NCI-H2227 treated with DMSO at 0.1 percent for 48 hours (cell line): ENCODE results near the gene IQCH.

Source experiments
- DNase-seq: peaks from one replicate; lab custom pipeline; 2025; lab: John Stamatoyannopoulos, UW

IQCH gene

DNA sequence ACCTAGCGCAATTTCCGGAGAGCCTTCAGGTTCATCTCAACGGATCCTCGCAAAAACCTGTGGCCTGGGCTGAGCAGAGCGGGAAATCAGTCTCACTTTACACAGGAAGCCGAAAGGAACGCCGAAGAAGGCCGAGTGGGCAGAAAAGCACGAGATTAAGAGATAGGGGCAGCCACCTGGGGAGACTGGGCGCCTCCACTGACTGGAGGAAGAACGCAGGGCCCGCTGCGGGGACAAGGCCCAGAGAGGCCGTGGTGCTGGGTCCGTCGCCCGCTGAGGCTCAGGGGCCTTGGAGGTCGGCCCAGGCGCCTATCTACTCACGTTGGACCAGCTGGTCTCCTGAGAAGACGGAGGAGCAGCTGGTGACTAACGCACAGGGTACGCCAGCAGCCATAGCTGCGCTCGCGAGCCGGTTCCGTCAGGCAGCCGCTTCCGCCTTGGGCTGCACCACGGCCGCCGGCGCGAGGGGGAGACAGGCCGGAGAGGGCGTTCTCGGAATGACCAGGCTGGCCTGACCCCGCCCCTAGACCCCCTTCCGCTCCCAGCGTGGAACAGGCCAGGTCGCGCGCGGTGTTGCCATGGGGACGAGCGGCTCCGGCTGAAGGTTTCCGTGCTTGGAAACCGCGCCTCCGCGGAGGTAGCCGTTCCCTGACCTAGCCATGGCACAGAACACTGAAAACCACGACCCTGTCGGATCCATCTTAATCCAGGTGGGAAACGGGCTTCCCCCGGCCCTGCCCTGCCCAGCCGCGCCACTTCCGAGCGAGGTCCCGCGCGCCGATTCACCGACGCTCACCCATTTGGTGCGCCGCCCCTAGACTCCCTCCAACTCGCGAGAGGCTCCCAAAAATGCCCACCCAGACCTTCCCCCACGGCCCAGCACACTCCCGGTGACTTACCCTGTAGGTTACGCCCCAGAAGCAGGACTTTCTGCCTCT is at the start of gene IQCH, which contains the start of gene AAGAB:
Gene IQCH, plus strand, starts transcription at position 549 of the 938 bp plus-strand sequence. Its CDS starts 111 bp downstream, at position 660.
Gene AAGAB, minus strand, starts transcription at position 424 of the 938 bp plus-strand sequence. Its CDS starts 30 bp downstream, at position 394.
- peak; percentile 88 for DNase-seq

DNA sequence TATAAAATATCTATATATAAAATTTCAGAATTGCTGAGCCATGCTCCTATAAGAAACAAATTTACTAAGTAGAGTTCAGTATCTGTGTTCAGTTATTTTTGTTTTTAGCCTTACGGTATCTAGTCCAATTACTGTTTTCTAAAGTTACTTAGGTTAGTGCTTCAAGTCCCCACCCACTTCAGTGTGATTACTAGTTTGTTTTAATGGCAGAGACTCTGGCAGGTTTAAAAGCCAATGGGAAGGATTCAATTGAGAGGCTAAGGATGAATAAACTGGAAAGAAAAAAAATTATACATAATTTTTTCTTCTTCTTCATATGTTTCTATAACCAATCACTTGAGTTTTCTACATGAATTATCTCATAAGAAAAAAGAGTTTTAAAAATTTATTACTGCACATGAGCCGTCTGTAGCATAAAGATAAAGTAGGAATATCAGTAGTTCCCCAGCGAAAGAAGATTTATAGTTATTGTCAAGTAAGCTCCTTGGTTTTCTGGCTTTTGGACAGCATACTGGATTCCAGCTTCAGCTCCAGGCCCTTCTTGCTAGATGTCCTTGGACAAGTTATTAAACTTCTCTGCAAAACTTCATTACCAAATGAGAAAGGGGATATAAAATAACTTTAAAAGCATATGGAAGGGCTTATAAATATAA is 46.9 kb upstream of the IQCH start:
- DNase-seq: no peak

DNA sequence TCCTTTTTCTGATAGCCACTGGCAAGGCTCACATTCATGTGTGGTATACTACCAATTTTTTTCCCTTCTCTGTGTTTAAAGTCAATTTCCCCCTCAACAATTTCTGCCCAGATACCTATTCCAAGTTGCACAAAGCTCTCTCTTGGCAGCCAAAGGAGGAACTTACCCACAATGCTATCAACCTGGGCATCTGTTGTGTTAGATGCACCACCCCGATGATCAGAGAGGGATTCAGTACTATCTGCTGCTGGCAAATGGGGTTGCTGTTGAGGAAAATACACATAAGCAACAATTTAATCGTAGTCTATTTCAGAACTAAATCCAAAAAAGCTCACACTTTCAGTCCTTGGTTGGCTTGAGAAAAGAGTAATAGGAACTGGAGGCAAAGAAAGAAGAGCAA is 46.2 kb upstream of the IQCH start:
- DNase-seq: no peak

DNA sequence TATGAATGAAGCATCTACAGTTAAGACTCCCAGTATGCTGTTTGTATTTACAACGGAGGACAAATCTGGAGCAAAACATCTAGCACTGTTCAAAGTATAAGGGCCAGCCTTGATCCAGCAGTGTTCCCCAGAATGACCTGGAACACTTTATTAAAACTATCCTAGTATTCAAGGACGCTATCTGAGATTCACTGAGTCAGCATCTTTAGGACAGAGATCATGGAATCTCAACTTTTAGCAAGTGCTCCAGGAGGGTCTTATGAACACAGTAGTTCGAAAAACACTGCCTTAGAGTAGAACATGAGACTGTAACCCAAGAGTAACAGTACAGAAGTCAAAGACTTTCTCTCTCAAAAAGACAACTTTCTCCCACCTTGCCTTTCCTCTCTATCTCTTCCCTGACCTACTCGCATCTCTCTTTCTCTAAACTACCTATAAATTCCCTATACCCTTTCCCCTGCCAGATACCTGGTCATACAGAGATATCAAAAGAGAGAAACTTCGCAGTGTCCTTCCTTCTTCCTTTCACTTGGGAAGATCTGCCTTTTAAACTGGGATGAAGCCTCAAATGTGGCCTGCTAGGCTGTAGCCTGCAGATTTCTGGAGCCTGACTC is 43.9 kb upstream of the IQCH start:
- DNase-seq: no peak

DNA sequence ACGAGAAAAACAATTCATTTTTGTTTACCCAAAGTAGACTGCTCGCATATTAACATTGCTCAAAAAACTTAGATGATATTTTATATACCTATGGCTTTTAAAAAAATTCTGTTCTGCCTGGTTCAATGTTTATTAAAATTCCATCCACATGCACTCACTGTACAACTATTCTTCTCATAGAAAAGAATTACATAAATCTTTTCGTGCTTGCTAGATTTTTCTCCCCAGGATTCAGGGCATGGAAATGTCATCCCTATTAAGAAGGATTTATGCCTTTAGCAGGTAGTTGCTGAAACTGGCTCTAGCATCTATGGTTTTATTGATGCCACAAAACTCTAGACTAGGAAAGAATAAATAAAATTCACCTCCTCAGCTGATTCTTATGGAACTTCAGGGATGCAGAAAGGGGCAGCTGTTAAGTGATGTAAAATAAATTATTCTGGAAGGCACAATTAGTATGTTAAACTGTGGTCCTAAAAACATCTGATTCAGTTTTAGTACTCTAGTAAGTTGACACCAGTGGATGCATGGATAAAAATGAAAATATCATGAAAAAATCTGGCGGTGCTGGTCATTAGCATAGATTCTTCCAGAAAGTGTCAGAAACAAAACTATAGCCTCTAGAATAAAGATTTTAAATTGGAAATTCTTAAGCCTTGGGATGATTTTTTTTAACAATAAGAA is 41.8 kb upstream of the IQCH start:
- DNase-seq: no peak

DNA sequence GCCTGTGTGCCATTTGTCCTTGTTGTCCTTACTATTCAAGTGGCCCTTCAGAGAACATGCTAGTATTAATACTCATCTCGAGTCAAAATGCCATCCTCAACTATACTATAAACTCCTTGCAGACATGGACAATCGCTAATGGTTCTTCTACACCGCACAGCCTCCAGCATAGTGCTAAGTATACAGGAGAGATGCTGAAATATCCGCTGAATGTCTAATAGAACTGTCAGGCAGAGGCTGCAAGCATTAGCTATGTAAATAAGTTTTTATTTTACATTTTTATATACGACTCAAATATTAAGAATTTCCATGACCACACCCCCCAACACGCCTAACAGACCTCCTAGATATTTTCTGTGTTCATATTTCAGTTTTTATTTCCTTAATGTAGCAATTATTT is 39.5 kb upstream of the IQCH start:
- DNase-seq: no peak

DNA sequence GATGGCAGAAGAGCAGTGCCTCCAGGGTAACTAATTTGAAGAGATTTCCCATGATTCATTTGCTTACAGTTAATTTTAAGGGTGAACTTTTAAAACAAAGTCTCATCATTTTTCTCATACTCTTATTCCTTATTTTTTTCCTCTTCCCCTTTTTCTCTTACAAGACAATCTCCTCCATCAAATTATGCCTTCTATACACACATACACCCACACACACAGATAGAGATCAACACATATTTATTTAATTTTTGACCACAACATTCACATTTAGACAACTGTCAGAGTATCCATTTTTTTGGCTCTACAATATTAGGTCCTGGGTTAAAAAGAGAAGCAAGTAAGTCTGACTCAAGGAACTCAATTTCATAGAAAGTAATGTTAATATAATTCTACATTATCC is 37.7 kb upstream of the IQCH start:
- DNase-seq: no peak

DNA sequence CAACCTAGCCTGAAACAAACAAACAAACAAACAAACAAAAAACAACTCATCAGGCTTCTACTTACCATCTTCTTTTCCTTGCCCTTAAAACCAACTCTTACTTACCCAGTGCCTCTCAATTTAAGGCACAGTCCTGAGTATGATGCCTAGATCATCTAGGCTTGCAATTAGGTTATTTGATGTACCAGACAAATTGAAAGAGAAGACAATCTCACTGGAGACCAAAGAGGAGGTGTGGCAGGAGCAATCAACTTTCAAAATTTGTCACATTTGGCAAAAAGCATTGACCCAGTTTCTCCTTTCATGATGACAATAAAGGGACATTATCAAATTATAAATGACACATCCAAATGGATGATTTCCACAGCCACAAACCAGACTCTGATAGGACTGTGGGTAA is 36.2 kb upstream of the IQCH start:
- no peak for DNase-seq

DNA sequence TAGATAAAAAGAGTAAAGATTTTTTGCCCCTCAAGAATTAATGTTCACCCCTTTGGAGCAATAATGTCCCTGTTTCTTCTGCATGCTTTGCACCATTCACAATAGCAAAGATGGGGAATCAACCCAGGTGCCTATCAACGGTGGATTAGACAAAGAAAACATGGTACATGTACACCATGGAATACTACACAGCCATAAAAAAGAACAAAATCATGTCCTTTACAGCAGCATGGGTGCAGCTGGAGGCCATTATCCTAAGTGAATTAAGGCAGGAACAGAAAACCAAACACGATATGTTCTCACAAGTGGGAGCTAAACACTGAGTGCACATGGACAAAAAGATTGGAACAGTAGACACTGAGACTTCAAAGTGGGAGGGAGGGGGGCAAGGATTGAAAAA is 35.3 kb upstream of the IQCH start:
- no peak for DNase-seq

DNA sequence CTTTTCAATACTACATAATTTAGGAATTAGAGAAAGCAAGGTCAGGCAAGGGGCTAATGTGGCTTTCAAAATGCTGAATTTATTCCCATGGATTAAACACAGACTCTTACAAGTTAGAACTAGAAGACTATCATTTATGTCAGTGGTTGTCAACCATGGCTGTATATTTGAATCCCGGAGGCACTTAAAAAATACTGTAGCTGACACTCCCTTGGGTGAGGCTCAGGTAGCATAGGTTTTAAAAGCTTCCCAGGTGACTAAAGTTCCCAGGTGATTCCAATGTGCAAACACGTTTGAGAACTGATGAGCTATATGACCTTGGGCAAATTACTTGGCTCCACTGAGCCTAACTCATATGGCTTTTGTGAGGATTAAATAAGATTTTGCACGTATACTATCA is 29.7 kb upstream of the IQCH start:
- no peak for DNase-seq

DNA sequence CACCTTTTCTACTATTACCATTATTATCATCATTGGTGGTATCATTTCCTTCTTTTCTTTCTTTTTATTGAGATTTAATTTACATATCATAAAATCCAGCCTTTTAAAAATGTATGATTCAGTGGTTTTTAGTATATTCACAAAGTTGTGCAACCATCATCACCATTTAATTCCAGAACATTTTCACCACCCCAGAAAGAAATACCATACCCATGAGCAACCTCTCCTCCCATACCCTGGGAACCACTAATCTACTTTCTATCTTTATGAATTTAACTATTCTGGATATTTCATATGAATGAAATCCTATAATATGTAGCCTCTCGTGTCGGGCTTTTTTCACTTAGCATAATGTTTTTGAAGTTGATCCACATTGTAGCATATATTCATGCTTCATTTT is 29.2 kb upstream of the IQCH start:
- no peak for DNase-seq

DNA sequence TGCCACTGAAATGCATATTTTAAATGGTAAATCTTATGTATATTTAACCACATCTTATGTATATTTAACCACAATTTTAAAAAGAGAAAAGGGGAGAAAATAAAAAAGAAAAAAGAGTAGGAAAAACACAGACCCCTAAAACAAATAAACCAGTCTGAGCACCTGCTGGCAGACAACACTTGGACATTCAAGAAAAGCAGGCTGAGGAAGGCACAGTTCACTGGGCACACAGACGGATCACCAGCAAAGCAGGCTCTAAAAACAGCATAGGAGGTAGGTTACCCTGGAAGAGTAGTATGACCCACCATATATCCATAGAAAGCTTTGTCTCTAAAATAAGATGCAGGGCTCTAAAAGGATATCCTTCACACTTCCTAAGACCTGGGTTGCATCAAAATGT is 27.2 kb upstream of the IQCH start:
- no peak for DNase-seq

DNA sequence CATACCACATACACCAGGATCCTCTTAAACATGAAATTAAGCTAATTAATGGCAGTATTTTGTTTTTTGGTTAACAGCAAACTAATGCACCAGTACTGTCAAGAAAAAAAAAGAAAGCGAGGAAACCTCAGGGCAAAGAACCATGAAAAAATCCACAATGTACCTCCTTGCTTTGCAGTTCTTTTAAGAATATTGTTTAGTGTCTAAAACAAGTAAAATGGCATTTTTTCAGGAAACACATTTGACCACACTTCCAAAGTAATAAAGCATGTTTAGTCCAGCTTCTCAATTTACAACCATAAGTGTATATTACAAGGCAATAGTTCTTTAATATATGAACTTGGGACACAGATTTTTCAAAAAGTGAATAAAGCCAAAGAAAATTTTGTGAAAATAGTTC is 26.7 kb upstream of the IQCH start:
- DNase-seq: no peak

DNA sequence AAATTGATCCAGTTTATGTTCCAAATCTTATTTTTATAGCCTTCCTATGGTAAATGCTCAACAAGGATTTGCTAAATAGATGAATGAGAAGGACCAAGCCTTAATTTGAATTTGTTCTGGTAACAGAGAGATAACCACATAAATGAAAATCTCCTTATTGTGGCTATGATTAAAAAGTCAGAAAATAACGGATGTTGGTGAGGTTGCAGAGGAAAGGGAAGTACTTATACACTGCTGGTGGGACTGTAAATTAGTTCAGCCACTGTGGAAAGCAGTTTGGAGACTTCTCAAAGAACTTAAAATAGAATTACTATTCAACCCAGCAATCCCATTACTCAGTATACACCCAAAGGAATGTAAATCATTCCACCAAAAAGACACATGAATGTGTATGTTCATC is 26.3 kb upstream of the IQCH start:
- no peak for DNase-seq

DNA sequence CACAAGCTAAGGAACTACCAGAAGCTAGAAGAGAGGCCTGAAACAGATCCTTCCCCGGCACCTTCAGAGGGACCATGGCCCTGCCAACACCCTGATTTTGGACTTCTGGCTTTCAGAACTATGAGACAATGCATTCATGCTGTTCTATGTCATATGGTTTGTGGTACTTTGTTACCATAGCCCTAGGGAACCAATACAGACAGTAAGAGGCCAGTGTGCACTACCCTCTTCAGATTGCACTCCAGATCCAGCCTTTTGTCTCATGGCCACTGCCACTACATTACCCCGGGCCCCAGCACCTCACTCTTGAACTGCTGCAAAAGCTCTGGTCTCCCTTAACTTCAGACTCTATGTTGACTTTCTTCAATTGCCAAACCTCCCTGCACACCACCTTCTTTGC is 24.1 kb upstream of the IQCH start:
- DNase-seq: no peak

DNA sequence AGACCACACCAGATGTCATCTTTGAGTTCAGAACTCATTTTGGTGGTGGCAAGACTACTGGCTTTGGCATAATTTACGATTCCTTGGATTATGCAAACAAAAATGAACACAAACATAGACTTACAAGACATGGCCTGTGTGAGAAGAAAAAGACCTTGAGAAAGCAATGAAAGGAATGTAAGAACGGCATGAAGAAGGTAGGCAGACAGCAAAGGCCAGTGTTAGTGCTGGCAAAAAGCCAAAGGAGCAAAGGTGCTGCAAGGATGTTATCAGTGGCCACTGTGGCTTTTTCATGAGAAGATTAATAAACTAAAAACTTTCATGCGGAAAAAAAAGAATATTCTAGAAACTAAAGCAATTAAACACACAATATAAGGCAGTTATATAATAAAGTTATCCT is 22.0 kb upstream of the IQCH start:
- no peak for DNase-seq

DNA sequence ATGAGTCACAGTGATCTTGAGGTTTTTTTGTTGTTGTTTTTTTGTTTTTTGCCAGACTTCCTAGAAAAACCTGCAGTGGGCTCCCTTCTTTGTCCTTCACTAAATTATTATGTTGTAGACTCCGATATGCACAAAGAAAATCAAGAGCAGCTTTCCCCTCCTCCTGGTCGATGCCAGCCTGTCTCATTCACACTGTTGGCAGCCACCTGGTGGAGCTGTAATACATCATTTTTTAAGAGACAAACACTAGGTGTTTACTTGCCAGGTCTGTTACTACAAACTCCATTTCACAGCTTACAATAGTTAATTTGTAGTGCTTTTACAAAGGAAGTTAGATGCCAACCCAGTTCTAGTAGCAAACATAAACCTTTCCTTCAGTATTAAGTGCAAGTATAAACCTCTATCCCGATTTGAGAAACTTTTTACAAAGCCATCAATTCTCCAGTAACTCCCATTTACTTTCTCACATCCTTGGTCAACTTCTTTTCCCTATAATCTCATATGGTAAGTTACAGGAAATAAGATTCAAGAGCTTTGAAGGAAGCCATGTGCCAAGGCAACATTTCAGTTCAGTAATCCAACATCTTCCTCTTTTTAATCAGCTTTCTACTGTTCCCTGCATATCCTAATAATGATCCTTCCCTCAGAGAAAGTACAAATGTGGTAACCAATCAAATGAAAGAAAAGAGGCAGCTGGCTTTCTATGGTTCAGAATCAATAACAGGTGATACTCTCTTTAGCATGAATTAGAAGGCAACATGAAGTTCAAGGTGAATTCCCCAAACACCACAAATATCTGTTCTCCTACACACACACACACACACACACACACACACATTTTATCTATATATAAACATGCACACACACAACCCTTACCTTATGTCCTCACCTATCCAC is 14.1 kb upstream of the IQCH start:
- DNase-seq: peak; percentile 27

DNA sequence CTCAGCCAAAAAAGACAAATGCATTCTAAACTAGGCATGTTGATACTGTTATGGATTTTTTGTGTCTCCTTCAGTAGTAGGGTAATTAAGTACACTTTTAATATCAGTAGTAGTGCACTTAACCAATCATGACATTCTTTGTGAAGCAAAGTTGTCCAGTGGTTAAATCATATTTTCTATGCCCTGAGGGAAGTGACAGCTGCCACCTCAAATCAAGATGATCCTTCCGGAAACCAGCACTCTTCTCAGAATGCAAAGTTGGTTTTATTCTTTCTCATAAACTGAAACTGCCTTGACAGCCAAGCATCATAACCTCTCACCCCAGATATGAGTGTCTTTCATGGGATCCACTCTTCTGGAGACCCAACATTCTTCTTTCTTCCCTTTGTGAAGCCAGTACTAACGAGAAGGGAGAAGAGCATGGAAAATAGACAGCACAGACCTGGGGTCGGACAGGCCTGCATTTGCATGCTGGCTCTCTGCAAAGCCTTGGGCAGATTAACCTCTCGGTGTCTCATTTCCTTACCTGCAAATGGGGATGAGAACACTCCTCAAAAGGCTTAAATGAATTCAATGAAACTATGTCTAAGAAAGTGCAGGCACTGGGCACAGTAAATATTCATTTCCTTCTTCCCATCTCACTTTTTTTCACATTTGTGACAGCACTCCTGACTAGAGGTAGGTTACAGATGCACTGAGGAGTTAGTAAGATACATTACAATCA is 13.3 kb upstream of the IQCH start:
- no peak for DNase-seq

DNA sequence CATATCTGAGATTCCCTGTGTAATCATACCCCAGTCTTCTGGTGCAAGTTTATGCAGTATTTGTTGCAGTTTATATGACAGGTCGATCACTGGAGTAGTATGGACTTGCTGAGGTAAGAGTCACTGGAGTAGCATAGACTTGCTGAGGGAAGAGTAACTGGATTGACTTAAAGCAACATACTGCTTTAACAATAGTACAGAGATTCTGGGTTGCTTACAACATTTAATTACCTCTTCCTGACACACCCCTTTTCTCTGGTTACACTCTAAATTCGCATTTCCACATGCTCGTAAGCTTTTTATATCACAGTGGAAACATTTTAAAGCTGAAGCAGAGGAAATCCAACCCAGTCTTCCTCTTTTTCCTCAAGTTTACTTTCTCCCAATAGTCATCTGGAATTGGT is 11.9 kb upstream of the IQCH start:
- no peak for DNase-seq

DNA sequence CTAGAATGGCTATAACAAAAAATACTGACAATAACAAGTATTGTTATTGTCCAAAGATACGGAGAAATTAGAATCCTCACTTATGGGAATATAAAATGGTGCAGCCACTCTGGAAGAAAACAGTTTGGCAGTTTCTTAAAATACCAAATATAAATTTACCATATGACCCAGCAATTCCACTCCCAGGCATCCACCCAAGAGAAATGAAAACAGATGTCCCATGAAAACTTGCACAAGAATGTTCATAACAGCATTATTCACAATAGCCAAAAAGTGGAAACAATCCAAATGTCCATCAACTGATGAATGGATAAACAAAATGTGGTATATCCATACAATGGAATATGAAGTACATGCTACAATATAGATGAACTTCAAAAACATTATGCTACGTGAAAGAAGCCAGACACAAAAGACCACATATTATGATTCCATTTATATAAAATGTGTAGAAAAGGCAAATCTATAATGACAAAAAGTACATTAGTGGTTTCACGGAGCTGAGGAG is 9.6 kb upstream of the IQCH start:
- no peak for DNase-seq
